ENCODE data around the gene CMSS1. TPM values are rescaled to one million over a fixed set of nuclear protein-coding genes. Genes with fewer than 3 reads are reported as not detected.

CMSS1 gene
- total RNA-seq, 1 experiment from 2014 or later: 55.8 TPM

- Mint-ChIP-seq H3K4me1 (ENCODE audit: low read depth, unreplicated experiment) (peaks cover 32% of the 10 kb centered on the region), H3K27ac (ENCODE audit: unreplicated experiment) (no peak overlapping the region), H3K36me3 (ENCODE audit: insufficient read depth, unreplicated experiment) (peaks cover 5% of the 10 kb centered on the region), H3K4me3 (ENCODE audit: low read depth, unreplicated experiment) (no peak overlapping the region), H3K9me3 (ENCODE audit: low read depth, unreplicated experiment) (no peaks in the 10 kb centered on the region), H3K27me3 (ENCODE audit: unreplicated experiment) (no peaks in the 10 kb centered on the region)
- CTCF ChIA-PET: no interaction called here
- intact Hi-C loops (cut with micrococcal nuclease; ENCODE audit: unreplicated experiment): no loop called here
- TF ChIP-seq, protein P1, sequence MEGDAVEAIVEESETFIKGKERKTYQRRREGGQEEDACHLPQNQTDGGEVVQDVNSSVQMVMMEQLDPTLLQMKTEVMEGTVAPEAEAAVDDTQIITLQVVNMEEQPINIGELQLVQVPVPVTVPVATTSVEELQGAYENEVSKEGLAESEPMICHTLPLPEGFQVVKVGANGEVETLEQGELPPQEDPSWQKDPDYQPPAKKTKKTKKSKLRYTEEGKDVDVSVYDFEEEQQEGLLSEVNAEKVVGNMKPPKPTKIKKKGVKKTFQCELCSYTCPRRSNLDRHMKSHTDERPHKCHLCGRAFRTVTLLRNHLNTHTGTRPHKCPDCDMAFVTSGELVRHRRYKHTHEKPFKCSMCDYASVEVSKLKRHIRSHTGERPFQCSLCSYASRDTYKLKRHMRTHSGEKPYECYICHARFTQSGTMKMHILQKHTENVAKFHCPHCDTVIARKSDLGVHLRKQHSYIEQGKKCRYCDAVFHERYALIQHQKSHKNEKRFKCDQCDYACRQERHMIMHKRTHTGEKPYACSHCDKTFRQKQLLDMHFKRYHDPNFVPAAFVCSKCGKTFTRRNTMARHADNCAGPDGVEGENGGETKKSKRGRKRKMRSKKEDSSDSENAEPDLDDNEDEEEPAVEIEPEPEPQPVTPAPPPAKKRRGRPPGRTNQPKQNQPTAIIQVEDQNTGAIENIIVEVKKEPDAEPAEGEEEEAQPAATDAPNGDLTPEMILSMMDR (IDR thresholded peaks at IDR 0.05; ENCODE audit: unreplicated experiment): no peak
- DNase-seq: no peak
- BruUV-seq (replicated peaks): no TSS peak
Observed at GRCh38 chr3:100020876-100021644, 203.4 kb downstream of the CMSS1 start.

DNA sequence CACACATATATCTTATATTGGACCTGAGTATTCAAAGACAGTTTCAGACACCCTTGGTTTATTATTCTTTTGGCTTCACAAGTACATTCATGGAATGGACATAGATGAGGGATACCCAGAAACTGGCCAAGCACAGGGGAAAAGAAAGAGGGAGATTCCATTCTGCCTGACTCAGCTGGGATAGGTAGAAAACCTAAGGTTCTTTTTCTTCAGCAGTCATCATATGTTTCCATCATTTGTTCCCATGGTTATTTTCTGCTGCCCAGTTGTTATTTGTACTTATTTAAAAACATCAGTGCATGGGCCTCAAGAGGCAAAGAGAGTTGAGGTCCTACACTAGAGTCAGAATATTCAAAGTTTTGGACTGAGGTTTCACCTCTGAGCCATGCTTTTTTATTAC is 204.8 kb downstream of the CMSS1 start:
- no peaks in the 10 kb centered on the region for H3K27me3 Mint-ChIP-seq (ENCODE audit: unreplicated experiment)
- peaks cover 26% of the 10 kb centered on the region for H3K4me1 Mint-ChIP-seq (ENCODE audit: low read depth, unreplicated experiment)
- no peak overlapping the region for H3K27ac Mint-ChIP-seq (ENCODE audit: unreplicated experiment)
- intact Hi-C loops (cut with micrococcal nuclease; ENCODE audit: unreplicated experiment): no loop called here
- CTCF ChIA-PET: no interaction called here
- no peak for DNase-seq
- H3K36me3 Mint-ChIP-seq (ENCODE audit: insufficient read depth, unreplicated experiment): peaks cover 5% of the 10 kb centered on the region
- no peaks in the 10 kb centered on the region for H3K9me3 Mint-ChIP-seq (ENCODE audit: low read depth, unreplicated experiment)
- no TSS peak for BruUV-seq (replicated peaks)
- no peak overlapping the region for H3K4me3 Mint-ChIP-seq (ENCODE audit: low read depth, unreplicated experiment)
- TF ChIP-seq, protein P1 (IDR thresholded peaks at IDR 0.05; ENCODE audit: unreplicated experiment): no peak

- H3K36me3 Mint-ChIP-seq (ENCODE audit: insufficient read depth, unreplicated experiment): peaks cover 5% of the 10 kb centered on the region
- no TSS peak for BruUV-seq (replicated peaks)
- intact Hi-C loops (cut with micrococcal nuclease; ENCODE audit: unreplicated experiment): no loop called here
- H3K27me3 Mint-ChIP-seq (ENCODE audit: unreplicated experiment): no peaks in the 10 kb centered on the region
- H3K4me1 Mint-ChIP-seq (ENCODE audit: low read depth, unreplicated experiment): peaks cover 26% of the 10 kb centered on the region
- H3K4me3 Mint-ChIP-seq (ENCODE audit: low read depth, unreplicated experiment): no peak overlapping the region
- no peaks in the 10 kb centered on the region for H3K9me3 Mint-ChIP-seq (ENCODE audit: low read depth, unreplicated experiment)
- no peak overlapping the region for H3K27ac Mint-ChIP-seq (ENCODE audit: unreplicated experiment)
- TF ChIP-seq, protein P1 (IDR thresholded peaks at IDR 0.05; ENCODE audit: unreplicated experiment): no peak
- CTCF ChIA-PET: no interaction called here
- DNase-seq: no peak
Observed at GRCh38 chr3:100023150-100023549, 205.5 kb downstream of the CMSS1 start.

DNA sequence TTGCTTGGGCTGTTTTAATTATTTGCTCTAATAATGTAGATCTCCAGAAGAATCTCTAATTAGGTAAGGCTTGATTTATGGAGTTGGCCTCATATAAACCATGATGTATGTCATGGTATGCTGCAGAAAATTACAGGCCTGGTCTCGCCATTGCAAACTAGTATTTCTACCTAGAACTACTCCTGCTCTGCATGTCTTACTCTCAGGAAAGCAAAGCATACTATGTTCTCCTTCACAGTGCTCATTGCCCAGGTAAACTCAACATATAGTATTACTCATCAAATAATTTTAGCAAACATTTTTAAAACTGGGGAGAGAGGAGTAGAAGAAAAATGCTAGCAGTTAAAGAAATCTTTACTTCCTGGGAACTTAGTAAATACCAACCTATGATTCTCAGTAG is 205.9 kb downstream of the CMSS1 start:
- intact Hi-C loops (cut with micrococcal nuclease; ENCODE audit: unreplicated experiment): no loop called here
- H3K27me3 Mint-ChIP-seq (ENCODE audit: unreplicated experiment): no peaks in the 10 kb centered on the region
- no TSS peak for BruUV-seq (replicated peaks)
- peaks cover 22% of the 10 kb centered on the region for H3K4me1 Mint-ChIP-seq (ENCODE audit: low read depth, unreplicated experiment)
- CTCF ChIA-PET: interaction anchor here (0.6 kb wide), 1 partner anchor 55 kb away, joined by 3 read pairs; no protein-coding TSS in a partner anchor
- no peak for DNase-seq
- H3K4me3 Mint-ChIP-seq (ENCODE audit: low read depth, unreplicated experiment): no peak overlapping the region
- TF ChIP-seq, protein P1 (IDR thresholded peaks at IDR 0.05; ENCODE audit: unreplicated experiment): no peak
- H3K9me3 Mint-ChIP-seq (ENCODE audit: low read depth, unreplicated experiment): no peaks in the 10 kb centered on the region
- H3K36me3 Mint-ChIP-seq (ENCODE audit: insufficient read depth, unreplicated experiment): peaks cover 5% of the 10 kb centered on the region
- no peak overlapping the region for H3K27ac Mint-ChIP-seq (ENCODE audit: unreplicated experiment)

Data from Calu3 (cell line).